K562 (cell line): ENCODE data around the gene ARID3C. TPM values are rescaled to one million over a fixed set of nuclear protein-coding genes. Genes with fewer than 3 reads are reported as not detected.

Source experiments
- ATAC-seq: fragments of 200-7000 bp; cut with Tn5 transposase; 3 replicates; pipeline ENCODE4 v1.9.1; 2020; ENCODE audit warnings: moderate library complexity
- BruUV-seq: library from RNA; stranded (reverse); fragments of 400-500 nt; replicated peaks from 2 replicates; lab custom pipeline; 2021; lab: Mats Ljungman, UMichigan
- CTCF ChIA-PET: fragments of 300-600 bp; formaldehyde crosslinking; extraction: SDS; loops from one replicate; lab custom pipeline; 2021; ENCODE audit warnings: low intra/inter-chr PET ratio; lab: Yijun Ruan, JAX
- POLR2A ChIA-PET: fragments of 300-600, 350-650 bp; sonication (Branson Sonifier 250); formaldehyde crosslinking; extraction: SDS; loops from one replicate; lab custom pipeline; 2021; ENCODE audit warnings: antibody characterized with exemption, inconsistent platforms; lab: Yijun Ruan, JAX
- DNase-seq, 4 experiments: peaks; one replicate each; pipeline versions ENCODE4 v3.0.0 to v3.0.0-alpha.2; 2011 to 2018; ENCODE audit warnings: low spot score in 3 of 4, mixed read lengths in 3 of 4; ENCODE audit errors: extremely low read depth in 1 of 4
- FAIRE-seq: peaks from 2 replicates; lab custom pipeline; 2011; peaks lifted over from hg19 to GRCh38; lab: Jason Lieb, UNC
- H2AFZ ChIP-seq: 2 replicates; pipeline ENCODE4 v1.6.0; 2011; ENCODE audit warnings: low read depth, low read length, control low read depth, inconsistent platforms
- H3K27ac ChIP-seq: fragments of 200-600 bp; 3 replicates; pipeline ENCODE4 v1.8.0; 2011; ENCODE audit warnings: low read depth, mild to moderate bottlenecking, control low read depth, inconsistent platforms, low read length, moderate library complexity, mixed read lengths; ENCODE audit errors: extremely low read depth
- H3K27me3 ChIP-seq, 2 experiments: fragments of 300-600 bp in 1 of 2; 2 replicates in 1 of 2; 3 replicates in 1 of 2; pipeline versions ENCODE4 v1.6.0 to v1.8.0; 2011; ENCODE audit warnings: inconsistent platforms in 2 of 2, low read length in 2 of 2, mild to moderate bottlenecking in 1 of 2, mixed read lengths in 1 of 2, moderate library complexity in 1 of 2; ENCODE audit not compliant: control insufficient read depth in 2 of 2, insufficient read depth in 2 of 2
- H3K36me3 ChIP-seq: fragments of 300-600 bp; 3 replicates; pipeline ENCODE4 v1.8.0; 2011; ENCODE audit warnings: mild to moderate bottlenecking, low read length, inconsistent platforms; ENCODE audit not compliant: control insufficient read depth, insufficient read depth
- H3K4me1 ChIP-seq, 2 experiments: fragments of 200-600 bp in 1 of 2; replicated peaks in 1 of 2; 2 replicates in 1 of 2; 3 replicates in 1 of 2; pipeline versions ENCODE4 v1.5.1 to v1.8.0; 2011; ENCODE audit warnings: inconsistent platforms in 2 of 2, low read length in 2 of 2, mild to moderate bottlenecking in 1 of 2, mixed read lengths in 1 of 2, moderate library complexity in 1 of 2; ENCODE audit not compliant: control insufficient read depth in 2 of 2, insufficient read depth in 2 of 2
- H3K4me2 ChIP-seq: 2 replicates; pipeline ENCODE4 v1.6.1; 2011; ENCODE audit warnings: low read length, control low read depth, inconsistent platforms, mixed read lengths; ENCODE audit not compliant: insufficient read depth
- H3K4me3 ChIP-seq: fragments of 200-600 bp; sonication (generic), shearing (Covaris generic); 2 replicates; pipeline ENCODE4 v1.5.1; 2016; ENCODE audit warnings: control low read depth, inconsistent platforms
- H3K79me2 ChIP-seq: fragments of 200-600 bp; 3 replicates; pipeline ENCODE4 v1.8.0; 2011; ENCODE audit warnings: low read length, inconsistent platforms; ENCODE audit not compliant: control insufficient read depth, insufficient read depth
- H3K9ac ChIP-seq, 2 experiments: 2 replicates each; pipeline versions ENCODE4 v1.6.0 to v1.6.1; 2011; ENCODE audit warnings: low read depth in 2 of 2, low read length in 2 of 2, control low read depth in 1 of 2, inconsistent platforms in 1 of 2, mild to moderate bottlenecking in 1 of 2, mixed read lengths in 1 of 2; ENCODE audit not compliant: insufficient read depth in 1 of 2
- H3K9me1 ChIP-seq: one replicate; pipeline ENCODE4 v1.6.0; 2011; ENCODE audit warnings: inconsistent platforms, mild to moderate bottlenecking, low read length, moderate library complexity; ENCODE audit not compliant: control insufficient read depth, insufficient read depth
- H3K9me3 ChIP-seq: replicated peaks from 2 replicates; pipeline ENCODE4 v1.5.1; 2011; ENCODE audit warnings: low read depth, low read length, inconsistent platforms; ENCODE audit not compliant: control insufficient read depth, insufficient read depth
- H4K20me1 ChIP-seq: replicated peaks from 2 replicates; pipeline ENCODE4 v1.6.1; 2011; ENCODE audit warnings: low read length, inconsistent platforms, mixed read lengths; ENCODE audit not compliant: control insufficient read depth, insufficient read depth
- CREB5 ChIP-seq: fragments of 250-450 bp; sonication (Bioruptor Pico); IDR thresholded peaks from 2 replicates; pipeline ENCODE4 v1.5.0; 2020; ENCODE audit warnings: mild to moderate bottlenecking
- E2F4 ChIP-seq: sonication (generic); formaldehyde crosslinking; IDR thresholded peaks from 2 replicates; pipeline ENCODE4 v1.8.0; 2022; ENCODE audit warnings: mild to moderate bottlenecking, low read depth, missing genetic modification reagents
- EP300 ChIP-seq: IDR thresholded peaks from 2 replicates; pipeline ENCODE4 v1.6.1; 2012; ENCODE audit warnings: low read length, improper control_type of control experiment
- GABPB1 ChIP-seq: sonication (generic); formaldehyde crosslinking; IDR thresholded peaks from 2 replicates; pipeline ENCODE4 v1.8.0; 2022; ENCODE audit warnings: mild to moderate bottlenecking, missing genetic modification reagents
- LCOR ChIP-seq: sonication (generic); formaldehyde crosslinking; IDR thresholded peaks from 2 replicates; pipeline ENCODE4 v1.8.0; 2022; ENCODE audit warnings: mild to moderate bottlenecking, missing genetic modification reagents
- NCOR1 ChIP-seq: fragments of 450-650 bp; IDR thresholded peaks from 2 replicates; pipeline ENCODE4 v1.6.1; 2016; ENCODE audit warnings: mild to moderate bottlenecking, moderate library complexity
- PCBP2 ChIP-seq: fragments of 200-400 bp; formaldehyde crosslinking; IDR thresholded peaks from 2 replicates; pipeline ENCODE4 v1.6.1; 2018; ENCODE audit warnings: low read length, low read depth, mild to moderate bottlenecking, moderate library complexity; ENCODE audit not compliant: poor library complexity, severe bottlenecking
- ZFX ChIP-seq: sonication (generic); formaldehyde crosslinking; IDR thresholded peaks from 2 replicates; pipeline ENCODE4 v1.8.0; 2022; ENCODE audit warnings: mild to moderate bottlenecking, missing genetic modification reagents, moderate library complexity
- ZNF175 ChIP-seq: fragments of 200-800 bp; sonication (Bioruptor generic); IDR thresholded peaks from 2 replicates; pipeline ENCODE4 v1.6.1; 2016; ENCODE audit warnings: low read depth, mild to moderate bottlenecking, missing genetic modification characterization, missing compliant biosample characterization
- ZNF318 ChIP-seq, 2 experiments: fragments of 450-650 bp; IDR thresholded peaks; 2 replicates each; pipeline ENCODE4 v1.6.1; 2016; ENCODE audit warnings: mild to moderate bottlenecking in 2 of 2, borderline replicate concordance in 1 of 2, low read depth in 1 of 2, moderate library complexity in 1 of 2
- ZSCAN29 ChIP-seq: fragments of 450-650 bp; IDR thresholded peaks from 2 replicates; pipeline ENCODE4 v1.6.1; 2017
- WGBS: fragments of 100-300 bp; shearing (Covaris generic); methylation state at CpG from one replicate; pipeline ENCODE4 v1.1.6; 2016; ENCODE audit warnings: low coverage, mixed read lengths; ENCODE audit not compliant: insufficient coverage; ENCODE audit errors: missing lambda C conversion rate; 5-methylcytosine and 5-hydroxymethylcytosine counted together
- in situ Hi-C: fragments of 300-500 bp; cut with MboI; formaldehyde crosslinking; loops from 4 replicates; pipeline ENCODE4 v1.15.0; 2018; ENCODE audit warnings: inconsistent platforms, mixed read lengths
- intact Hi-C: fragments of 100-400 bp; cut with micrococcal nuclease; formaldehyde crosslinking; loops from 2 replicates; pipeline ENCODE4 v1.14.2; 2022
- polyA plus RNA-seq, 8 experiments: library from polyadenylated mRNA; depleted of rRNA in 4 of 8; stranded (reverse) in 5 of 8; unstranded in 3 of 8; fragments of >200 nt; fragmentation: Nextera tagmentation in 2 of 8; fragmentation: Illumina TruSeq in 1 of 8; extraction: Ambion mirVana in 2 of 8; extraction: Trizol in 1 of 8; gene quantifications; 2 replicates each; pipeline versions ENCODE4 v1.2.1 to v1.2.3, GENCODE V29; 2011 to 2014; ENCODE audit warnings: inconsistent platforms in 1 of 8, missing spikeins in 1 of 8
- total RNA-seq, 7 experiments: library from RNA; depleted of rRNA in 6 of 7; stranded (reverse); fragments of >200 nt in 6 of 7; fragmentation: Illumina TruSeq in 2 of 7; extraction: Trizol in 2 of 7; gene quantifications; 2 replicates each; pipeline versions ENCODE4 v1.2.1 to v1.2.3, GENCODE V29; 2011 to 2021; ENCODE audit warnings: low replicate concordance in 1 of 7

ARID3C gene
- total and polyA plus RNA-seq, 9 of the 15 experiments (the other 6 are each of a cell fraction or from before 2014, with no cell fraction given), result not detected

GRCh38 chr9:34624475-34625185 is 4.2 kb downstream of the ARID3C start:
- ATAC-seq, result no peak
- CTCF ChIA-PET, result no interaction called here
- TF ChIP-seq PCBP2 (no peak), CREB5 (no peak), GABPB1 (CRISPR knock-in tag) (no peak), LCOR (no peak), E2F4 (CRISPR knock-in tag) (no peak), ZFX (CRISPR knock-in tag) (no peak), ZSCAN29 (no peak), NCOR1 (no peak), ZNF175 (no peak), ZNF318 (IDR thresholded peaks at IDR 0.05; ENCODE audit: borderline replicate concordance in 1 of 2, low read depth in 1 of 2) (no peak), EP300 (no peak)

More at GRCh38 chr9:34624475-34625185, 4.2 kb downstream of the ARID3C start:
- DNase-seq (no peak), FAIRE-seq (no peak)
- H3K36me3 ChIP-seq, result no peaks in the 10 kb centered on the region
- intact Hi-C loops, result no loop called here
- H3K9ac ChIP-seq, result no peak overlapping the region
- H3K4me2 ChIP-seq, result no peak overlapping the region
- H2AFZ ChIP-seq, result no peak overlapping the region
- H3K9me3 ChIP-seq, result no peaks in the 10 kb centered on the region
- no peaks in the 10 kb centered on the region; the same call in 2 of the 3 replicates for H3K79me2 ChIP-seq
- no peaks in the 10 kb centered on the region for H3K9me1 ChIP-seq
- H3K4me1 ChIP-seq, result peaks cover 2 to 26% of the 10 kb centered on the region in 2 experiments; a peak in 3 of 5 replicates
- BruUV-seq, result no TSS peak
- WGBS, result 29% methylated on average over 6 of the region's 39 CpGs
- peaks cover 14 to 43% of the 10 kb centered on the region in 2 experiments; a peak in 4 of 5 replicates for H3K27me3 ChIP-seq
- H3K27ac ChIP-seq, result no peak overlapping the region
- no peak overlapping the region for H3K4me3 ChIP-seq
- in situ Hi-C loops, result no loop called here
- H4K20me1 ChIP-seq, result no peaks in the 10 kb centered on the region
- POLR2A ChIA-PET, result interaction anchor here (0.6 to 0.7 kb wide), 2 partner anchors 23 to 423 kb away, joined by 3 read pairs; no protein-coding TSS in a partner anchor
